HepG2 (cell line): Measurements from ENCODE around the gene PRMT5. TPM values are rescaled to one million over a fixed set of nuclear protein-coding genes. Genes with fewer than 3 reads are reported as not detected.

Experiments used
- ATF7-NPFF ChIP-seq: sonication (generic); formaldehyde crosslinking; IDR thresholded peaks from 2 replicates; pipeline ENCODE4 v1.8.1; 2023; ENCODE audit warnings: mild to moderate bottlenecking, low read depth, missing genetic modification reagents, moderate library complexity
- CBFB ChIP-seq: sonication (generic); formaldehyde crosslinking; IDR thresholded peaks from 2 replicates; pipeline ENCODE4 v1.4.0; 2020; ENCODE audit warnings: missing genetic modification reagents
- FOXP4 ChIP-seq: sonication (generic); formaldehyde crosslinking; IDR thresholded peaks from 2 replicates; pipeline ENCODE4 v1.4.0; 2020; ENCODE audit warnings: missing genetic modification reagents
- HMG20A ChIP-seq: IDR thresholded peaks from 2 replicates; pipeline ENCODE4 v1.6.1; 2016; ENCODE audit warnings: borderline replicate concordance
- SRSF9 ChIP-seq: fragments of 200-400 bp; formaldehyde crosslinking; IDR thresholded peaks from 2 replicates; pipeline ENCODE4 v1.6.1; 2018; ENCODE audit warnings: borderline replicate concordance, mild to moderate bottlenecking, low read depth, low read length; ENCODE audit not compliant: insufficient read depth, poor library complexity, severe bottlenecking
- TBX2 ChIP-seq: sonication (generic); formaldehyde crosslinking; IDR thresholded peaks from 2 replicates; pipeline ENCODE4 v1.5.0; 2020; ENCODE audit warnings: missing genetic modification reagents, mild to moderate bottlenecking, borderline replicate concordance
- WIZ ChIP-seq: sonication (generic); formaldehyde crosslinking; IDR thresholded peaks from 2 replicates; pipeline ENCODE4 v1.5.1; 2020; ENCODE audit warnings: mild to moderate bottlenecking, missing genetic modification reagents
- ZNF124 ChIP-seq: sonication (generic); formaldehyde crosslinking; IDR thresholded peaks from 2 replicates; pipeline ENCODE4 v1.4.0; 2020; ENCODE audit warnings: missing genetic modification reagents
- ZNF276 ChIP-seq: sonication (generic); formaldehyde crosslinking; IDR thresholded peaks from 2 replicates; pipeline ENCODE4 v1.4.0; 2020; ENCODE audit warnings: mild to moderate bottlenecking, low read depth, missing genetic modification reagents
- ZNF788 ChIP-seq: sonication (generic); formaldehyde crosslinking; IDR thresholded peaks from 2 replicates; pipeline ENCODE4 v1.5.0; 2020; ENCODE audit warnings: mild to moderate bottlenecking, missing genetic modification reagents, borderline replicate concordance
- polyA plus RNA-seq, 8 experiments: library from polyadenylated mRNA; depleted of rRNA in 3 of 8; stranded (reverse) in 7 of 8; unstranded in 1 of 8; fragments of >200 nt; fragmentation: Illumina TruSeq in 4 of 8; extraction: Trizol in 4 of 8; gene quantifications; 2 replicates each; pipeline versions ENCODE4 v1.2.1 to v1.2.3, GENCODE V29; 2011 to 2016; ENCODE audit warnings: low read depth in 4 of 8, missing spikeins in 1 of 8, mixed read lengths in 1 of 8; ENCODE audit not compliant: insufficient read depth in 1 of 8
- total RNA-seq, 5 experiments: library from RNA; depleted of rRNA; stranded (reverse); fragments of >200 nt; fragmentation: Illumina TruSeq; extraction: Trizol; gene quantifications; 2 replicates each; pipeline ENCODE4 v1.2.3, GENCODE V29; 2016; ENCODE audit warnings: low read depth in 1 of 5
- TF ChIP-seq, protein P1 (sequence below): sonication (generic); formaldehyde crosslinking; IDR thresholded peaks from 2 replicates; pipeline ENCODE4 v1.4.0; 2020; ENCODE audit warnings: missing genetic modification reagents
- TF ChIP-seq, protein P2 (sequence below): IDR thresholded peaks from 2 replicates; pipeline ENCODE4 v1.6.1; 2012; ENCODE audit warnings: low read length, improper control_type of control experiment
- TF ChIP-seq, protein P3 (sequence below): sonication (generic); formaldehyde crosslinking; conservative IDR thresholded peaks from 2 replicates; pipeline ENCODE4 v1.8.0; 2022; ENCODE audit warnings: missing genetic modification reagents

PRMT5 gene
- total and polyA plus RNA-seq, 2 of the 13 experiments (the other 11 are each of a cell fraction or from before 2014, with no cell fraction given) = 210 to 354 TPM

DNA sequence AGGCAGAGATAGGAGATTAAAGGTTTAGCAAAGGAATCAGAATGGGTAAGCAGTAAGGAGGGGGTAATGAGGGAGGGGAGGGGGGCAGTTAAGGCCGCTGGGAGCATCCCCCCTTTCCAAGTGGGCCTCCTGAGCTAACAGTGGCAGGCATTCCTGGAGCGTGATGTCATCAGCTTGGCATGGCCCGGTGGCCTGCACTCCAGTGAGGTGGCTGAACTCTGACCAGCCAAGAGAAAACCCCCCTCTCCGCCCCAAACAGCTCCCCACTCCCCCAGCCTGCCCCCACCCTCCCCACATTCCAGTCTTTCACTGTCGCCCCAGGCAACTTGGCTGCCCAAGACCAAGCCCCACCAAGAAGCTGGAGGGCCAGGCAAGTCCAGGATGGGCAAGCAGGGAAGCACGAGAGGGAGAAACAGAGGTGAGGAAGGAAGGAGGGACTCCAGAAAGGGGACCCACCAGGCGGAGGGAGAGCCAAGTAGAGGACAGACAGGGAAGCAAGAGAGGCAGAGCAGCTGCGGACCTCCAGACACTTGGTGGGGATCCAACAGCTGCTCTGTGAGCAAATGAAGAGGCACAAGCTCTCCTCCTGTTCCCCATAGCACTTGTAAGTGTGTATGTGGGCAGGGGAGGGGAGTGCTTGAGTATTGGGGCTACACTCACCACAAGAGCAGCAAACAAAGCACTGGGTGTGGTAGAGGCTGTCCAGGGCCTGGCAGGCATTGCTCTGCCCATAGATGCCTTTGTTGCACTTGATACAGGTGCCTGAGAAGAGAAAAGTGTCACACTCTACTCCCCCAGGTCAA, 48.7 kb upstream of the PRMT5 start (continued):
- TF ChIP-seq ZNF788 (CRISPR knock-in tag) (peak; percentile 99), ATF7-NPFF (CRISPR knock-in tag) (no peak), ZNF124 (CRISPR knock-in tag) (peak; percentile 79; the same call in 1 of the 2 replicates), WIZ (CRISPR knock-in tag) (no peak; the same call in 1 of the 2 replicates), CBFB (CRISPR knock-in tag) (peak; percentile 85), ZNF276 (CRISPR knock-in tag) (peak; percentile 96), FOXP4 (CRISPR knock-in tag) (no peak), TBX2 (peak; percentile 49), HMG20A (CRISPR knock-in tag) (peak; percentile 92), SRSF9 (no peak)
- TF ChIP-seq, protein P1, sequence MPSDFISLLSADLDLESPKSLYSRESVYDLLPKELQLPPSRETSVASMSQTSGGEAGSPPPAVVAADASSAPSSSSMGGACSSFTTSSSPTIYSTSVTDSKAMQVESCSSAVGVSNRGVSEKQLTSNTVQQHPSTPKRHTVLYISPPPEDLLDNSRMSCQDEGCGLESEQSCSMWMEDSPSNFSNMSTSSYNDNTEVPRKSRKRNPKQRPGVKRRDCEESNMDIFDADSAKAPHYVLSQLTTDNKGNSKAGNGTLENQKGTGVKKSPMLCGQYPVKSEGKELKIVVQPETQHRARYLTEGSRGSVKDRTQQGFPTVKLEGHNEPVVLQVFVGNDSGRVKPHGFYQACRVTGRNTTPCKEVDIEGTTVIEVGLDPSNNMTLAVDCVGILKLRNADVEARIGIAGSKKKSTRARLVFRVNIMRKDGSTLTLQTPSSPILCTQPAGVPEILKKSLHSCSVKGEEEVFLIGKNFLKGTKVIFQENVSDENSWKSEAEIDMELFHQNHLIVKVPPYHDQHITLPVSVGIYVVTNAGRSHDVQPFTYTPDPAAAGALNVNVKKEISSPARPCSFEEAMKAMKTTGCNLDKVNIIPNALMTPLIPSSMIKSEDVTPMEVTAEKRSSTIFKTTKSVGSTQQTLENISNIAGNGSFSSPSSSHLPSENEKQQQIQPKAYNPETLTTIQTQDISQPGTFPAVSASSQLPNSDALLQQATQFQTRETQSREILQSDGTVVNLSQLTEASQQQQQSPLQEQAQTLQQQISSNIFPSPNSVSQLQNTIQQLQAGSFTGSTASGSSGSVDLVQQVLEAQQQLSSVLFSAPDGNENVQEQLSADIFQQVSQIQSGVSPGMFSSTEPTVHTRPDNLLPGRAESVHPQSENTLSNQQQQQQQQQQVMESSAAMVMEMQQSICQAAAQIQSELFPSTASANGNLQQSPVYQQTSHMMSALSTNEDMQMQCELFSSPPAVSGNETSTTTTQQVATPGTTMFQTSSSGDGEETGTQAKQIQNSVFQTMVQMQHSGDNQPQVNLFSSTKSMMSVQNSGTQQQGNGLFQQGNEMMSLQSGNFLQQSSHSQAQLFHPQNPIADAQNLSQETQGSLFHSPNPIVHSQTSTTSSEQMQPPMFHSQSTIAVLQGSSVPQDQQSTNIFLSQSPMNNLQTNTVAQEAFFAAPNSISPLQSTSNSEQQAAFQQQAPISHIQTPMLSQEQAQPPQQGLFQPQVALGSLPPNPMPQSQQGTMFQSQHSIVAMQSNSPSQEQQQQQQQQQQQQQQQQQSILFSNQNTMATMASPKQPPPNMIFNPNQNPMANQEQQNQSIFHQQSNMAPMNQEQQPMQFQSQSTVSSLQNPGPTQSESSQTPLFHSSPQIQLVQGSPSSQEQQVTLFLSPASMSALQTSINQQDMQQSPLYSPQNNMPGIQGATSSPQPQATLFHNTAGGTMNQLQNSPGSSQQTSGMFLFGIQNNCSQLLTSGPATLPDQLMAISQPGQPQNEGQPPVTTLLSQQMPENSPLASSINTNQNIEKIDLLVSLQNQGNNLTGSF = no peak
- TF ChIP-seq, protein P2, sequence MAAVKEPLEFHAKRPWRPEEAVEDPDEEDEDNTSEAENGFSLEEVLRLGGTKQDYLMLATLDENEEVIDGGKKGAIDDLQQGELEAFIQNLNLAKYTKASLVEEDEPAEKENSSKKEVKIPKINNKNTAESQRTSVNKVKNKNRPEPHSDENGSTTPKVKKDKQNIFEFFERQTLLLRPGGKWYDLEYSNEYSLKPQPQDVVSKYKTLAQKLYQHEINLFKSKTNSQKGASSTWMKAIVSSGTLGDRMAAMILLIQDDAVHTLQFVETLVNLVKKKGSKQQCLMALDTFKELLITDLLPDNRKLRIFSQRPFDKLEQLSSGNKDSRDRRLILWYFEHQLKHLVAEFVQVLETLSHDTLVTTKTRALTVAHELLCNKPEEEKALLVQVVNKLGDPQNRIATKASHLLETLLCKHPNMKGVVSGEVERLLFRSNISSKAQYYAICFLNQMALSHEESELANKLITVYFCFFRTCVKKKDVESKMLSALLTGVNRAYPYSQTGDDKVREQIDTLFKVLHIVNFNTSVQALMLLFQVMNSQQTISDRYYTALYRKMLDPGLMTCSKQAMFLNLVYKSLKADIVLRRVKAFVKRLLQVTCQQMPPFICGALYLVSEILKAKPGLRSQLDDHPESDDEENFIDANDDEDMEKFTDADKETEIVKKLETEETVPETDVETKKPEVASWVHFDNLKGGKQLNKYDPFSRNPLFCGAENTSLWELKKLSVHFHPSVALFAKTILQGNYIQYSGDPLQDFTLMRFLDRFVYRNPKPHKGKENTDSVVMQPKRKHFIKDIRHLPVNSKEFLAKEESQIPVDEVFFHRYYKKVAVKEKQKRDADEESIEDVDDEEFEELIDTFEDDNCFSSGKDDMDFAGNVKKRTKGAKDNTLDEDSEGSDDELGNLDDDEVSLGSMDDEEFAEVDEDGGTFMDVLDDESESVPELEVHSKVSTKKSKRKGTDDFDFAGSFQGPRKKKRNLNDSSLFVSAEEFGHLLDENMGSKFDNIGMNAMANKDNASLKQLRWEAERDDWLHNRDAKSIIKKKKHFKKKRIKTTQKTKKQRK = no peak
- TF ChIP-seq, protein P3, sequence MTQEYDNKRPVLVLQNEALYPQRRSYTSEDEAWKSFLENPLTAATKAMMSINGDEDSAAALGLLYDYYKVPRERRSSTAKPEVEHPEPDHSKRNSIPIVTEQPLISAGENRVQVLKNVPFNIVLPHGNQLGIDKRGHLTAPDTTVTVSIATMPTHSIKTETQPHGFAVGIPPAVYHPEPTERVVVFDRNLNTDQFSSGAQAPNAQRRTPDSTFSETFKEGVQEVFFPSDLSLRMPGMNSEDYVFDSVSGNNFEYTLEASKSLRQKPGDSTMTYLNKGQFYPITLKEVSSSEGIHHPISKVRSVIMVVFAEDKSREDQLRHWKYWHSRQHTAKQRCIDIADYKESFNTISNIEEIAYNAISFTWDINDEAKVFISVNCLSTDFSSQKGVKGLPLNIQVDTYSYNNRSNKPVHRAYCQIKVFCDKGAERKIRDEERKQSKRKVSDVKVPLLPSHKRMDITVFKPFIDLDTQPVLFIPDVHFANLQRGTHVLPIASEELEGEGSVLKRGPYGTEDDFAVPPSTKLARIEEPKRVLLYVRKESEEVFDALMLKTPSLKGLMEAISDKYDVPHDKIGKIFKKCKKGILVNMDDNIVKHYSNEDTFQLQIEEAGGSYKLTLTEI (CRISPR knock-in tag) = no peak
